Kasumi-1 (cell line): Measurements from ENCODE around the gene WNT7B.

Source experiments
- DNase-seq, 2 experiments: peaks; one replicate each; lab custom pipeline; 2025; lab: John Stamatoyannopoulos, UW

Gene WNT7B

GRCh38 chr22:45995405-45996101 is 18.6 kb upstream of the WNT7B start:
- DNase-seq: no peak

- peak; percentile 37 to 48 for DNase-seq
Observed at GRCh38 chr22:45994491-45995404, 17.8 kb upstream of the WNT7B start.

DNA sequence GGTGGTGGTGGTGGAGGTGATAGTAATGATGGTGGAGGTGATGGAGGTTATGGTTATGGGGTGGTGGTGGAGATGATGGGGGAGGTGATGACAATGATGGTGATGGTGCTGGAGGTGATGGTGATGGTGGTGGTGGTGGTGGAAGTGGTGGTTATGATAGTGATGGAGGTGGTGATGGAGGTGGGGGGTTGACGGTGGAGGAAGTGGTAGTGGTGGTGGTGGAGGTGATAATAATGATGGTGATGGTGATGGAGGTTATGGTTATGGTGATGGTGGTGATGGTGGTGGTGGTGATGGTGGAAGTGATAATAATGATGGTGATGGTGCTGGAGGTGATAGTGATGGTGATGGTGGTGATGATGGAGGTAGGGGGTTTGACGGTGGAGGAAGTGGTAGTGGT is 16.9 kb upstream of the WNT7B start:
- DNase-seq: no peak

DNA sequence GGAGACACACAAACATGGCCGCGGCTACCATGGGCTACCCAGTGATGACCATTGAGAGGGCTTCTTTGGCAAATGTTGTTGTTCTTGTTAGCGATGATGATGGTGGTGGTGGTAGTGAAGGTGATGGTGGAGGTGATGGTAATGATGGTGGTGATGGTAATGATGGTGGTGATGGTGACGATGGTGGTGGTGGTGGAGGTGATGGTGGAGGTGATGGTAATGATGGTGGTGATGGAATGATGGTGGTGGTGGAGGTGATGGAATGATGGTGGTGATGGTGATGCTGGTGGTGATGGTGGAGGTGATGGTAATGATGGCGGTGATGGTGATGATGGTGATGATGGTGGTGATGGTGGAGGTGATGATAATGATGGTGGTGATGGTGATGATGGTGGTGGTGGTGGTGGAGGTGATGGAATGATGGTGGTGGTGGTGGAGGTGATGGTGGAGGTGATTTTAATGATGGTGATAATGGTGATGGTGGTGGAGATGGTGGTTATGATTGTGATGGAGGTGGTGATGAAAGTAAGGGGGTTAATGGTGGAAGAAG is 16.3 kb upstream of the WNT7B start:
- no peak for DNase-seq

DNA sequence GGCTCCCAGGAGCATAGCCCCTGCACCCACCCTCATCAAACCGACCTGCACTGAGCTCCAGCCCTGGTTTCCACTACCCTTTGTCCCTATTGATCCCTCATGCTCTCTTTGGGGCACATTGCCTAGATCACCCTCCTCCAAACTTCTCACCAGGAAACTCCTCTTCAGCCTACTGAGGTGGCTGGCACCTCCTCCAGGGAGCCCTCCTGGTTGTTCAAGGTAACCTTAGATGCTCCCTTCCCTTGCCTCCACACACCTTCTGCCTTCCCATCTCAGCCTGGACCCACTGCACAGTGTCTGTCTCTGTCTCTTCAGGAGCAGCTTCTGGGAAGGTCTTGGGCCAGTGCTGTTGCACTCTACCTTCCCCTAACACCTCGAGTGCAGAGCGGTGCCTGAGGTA is 15.8 kb upstream of the WNT7B start:
- no peak for DNase-seq

DNA sequence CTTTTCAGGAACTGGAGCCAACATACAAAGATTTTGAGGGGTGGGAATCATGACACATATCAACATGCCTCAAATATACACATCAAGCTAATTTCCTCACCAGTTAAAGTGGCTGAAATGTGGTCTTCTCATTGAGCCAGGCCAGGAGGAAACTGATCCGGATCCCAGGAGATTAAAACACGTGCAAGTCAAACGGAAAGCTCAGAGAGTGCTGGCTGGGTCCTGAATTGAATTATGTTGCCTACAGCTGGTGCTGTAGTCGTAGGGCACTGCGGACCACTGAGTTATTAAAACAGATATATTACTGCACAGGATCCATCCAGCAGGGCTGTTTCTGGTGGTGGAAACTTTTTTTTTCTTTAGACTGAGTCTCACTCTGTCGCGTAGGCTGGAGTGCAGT is 14.1 kb upstream of the WNT7B start:
- no peak for DNase-seq

GRCh38 chr22:45987136-45987861 is 10.3 kb upstream of the WNT7B start:
- no peak for DNase-seq

DNA sequence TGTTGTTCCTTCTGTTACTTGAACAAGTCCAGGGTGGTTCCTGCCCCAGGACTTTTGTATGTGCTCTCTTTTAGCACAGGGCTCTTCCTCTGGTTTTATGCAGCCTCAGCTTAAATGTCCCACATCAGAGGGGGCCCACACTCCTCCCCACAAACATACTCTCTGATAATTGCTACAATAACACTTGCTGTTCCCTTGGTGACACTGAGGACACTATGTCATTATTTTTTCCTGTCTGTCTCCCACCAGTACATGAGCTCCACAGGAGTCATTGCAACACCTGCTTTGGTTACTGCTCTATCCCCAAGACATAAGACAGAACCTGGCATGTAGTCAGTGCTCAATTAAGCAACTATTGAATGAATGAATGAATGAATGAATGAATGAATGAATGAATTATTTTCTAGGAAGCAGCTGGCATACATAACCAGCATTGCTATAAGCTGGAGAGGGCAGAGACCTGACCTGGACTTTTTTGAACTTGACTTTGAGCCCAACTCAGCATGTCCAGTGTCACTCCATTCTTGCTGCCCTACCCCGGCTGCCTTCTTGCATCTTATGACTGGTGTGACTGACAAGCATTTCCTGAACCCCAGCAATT is 7.5 kb upstream of the WNT7B start:
- no peak for DNase-seq

DNA sequence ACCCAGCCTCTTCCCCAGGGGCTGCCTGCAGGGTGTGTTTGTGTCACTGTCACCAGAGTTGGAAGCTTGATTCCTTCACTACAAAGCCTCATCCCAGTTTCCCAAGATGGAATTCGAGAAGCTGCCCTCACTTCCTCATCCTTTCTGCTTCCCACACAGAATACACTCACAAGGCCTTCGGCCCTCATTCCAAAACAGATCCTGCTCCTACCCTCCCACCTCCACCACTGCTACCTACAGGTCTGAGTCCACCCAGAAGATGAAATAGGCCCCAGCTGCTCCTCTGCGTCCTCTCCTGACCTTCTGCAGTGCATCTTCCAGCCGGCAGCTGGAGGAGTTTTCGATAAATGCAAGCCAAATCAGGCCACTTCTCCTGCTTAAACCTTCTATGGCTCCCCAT is 6.8 kb upstream of the WNT7B start:
- no peak for DNase-seq

DNA sequence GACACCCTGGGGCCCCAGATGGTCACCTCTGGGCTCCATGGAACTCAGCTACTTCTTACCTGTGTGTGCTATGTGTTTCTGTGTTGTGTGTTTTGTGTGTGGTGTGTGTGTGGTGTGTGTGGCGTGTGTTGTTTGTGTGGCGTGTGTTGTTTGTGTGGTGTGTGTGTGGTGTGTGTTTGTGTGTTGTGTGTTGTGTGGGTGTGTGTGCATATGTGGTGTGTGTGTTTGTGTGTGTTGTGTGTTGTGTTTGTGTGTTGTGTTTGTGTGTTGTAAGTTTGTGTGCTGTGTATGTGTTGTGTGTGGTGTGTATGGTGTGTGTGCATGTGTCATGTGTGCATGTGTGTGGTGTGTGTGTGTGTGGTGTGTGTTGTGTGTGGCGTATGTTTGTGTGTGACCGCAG is 3.8 kb upstream of the WNT7B start:
- DNase-seq: no peak

DNA sequence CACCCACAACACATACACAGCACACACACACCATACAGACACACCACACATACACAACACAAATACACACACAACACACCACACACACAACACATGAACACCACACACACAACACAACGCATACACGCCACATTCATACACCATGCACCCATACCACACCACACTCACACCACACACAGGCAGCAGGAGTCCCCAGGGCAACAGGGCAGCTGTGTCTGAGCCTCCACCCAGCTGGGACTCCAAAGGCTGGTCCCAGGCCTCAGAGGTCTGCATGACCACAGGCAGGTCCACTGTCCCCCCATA is 3.3 kb upstream of the WNT7B start:
- no peak for DNase-seq

DNA sequence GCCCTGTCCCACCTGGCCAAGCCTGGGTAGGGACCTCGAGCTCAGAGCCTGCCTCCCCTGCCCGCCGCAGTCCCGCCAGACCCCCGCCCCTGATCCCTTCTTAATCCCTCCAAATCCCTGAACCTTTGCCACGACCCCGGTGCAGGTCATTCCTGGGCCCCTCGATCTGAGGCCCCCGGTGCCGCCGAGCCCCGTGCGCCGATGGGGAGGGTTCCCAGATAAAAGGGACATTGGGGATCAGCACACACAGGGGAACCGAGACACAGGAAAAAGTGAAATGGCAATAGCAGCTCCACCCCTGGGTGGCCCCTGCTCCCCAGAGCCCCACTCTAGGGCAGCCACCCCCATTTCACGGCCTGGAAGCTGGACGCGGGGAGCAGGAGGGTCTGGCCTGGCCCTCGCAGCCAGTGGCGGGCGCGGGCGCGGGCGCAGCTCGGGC is 1.3 kb upstream of the WNT7B start:
- DNase-seq: no peak

GRCh38 chr22:45977551-45978274 is 751 bp upstream of the WNT7B start:
- no peak for DNase-seq

GRCh38 chr22:45976254-45977002 is 534 bp downstream of the WNT7B start:
- no peak for DNase-seq

DNA sequence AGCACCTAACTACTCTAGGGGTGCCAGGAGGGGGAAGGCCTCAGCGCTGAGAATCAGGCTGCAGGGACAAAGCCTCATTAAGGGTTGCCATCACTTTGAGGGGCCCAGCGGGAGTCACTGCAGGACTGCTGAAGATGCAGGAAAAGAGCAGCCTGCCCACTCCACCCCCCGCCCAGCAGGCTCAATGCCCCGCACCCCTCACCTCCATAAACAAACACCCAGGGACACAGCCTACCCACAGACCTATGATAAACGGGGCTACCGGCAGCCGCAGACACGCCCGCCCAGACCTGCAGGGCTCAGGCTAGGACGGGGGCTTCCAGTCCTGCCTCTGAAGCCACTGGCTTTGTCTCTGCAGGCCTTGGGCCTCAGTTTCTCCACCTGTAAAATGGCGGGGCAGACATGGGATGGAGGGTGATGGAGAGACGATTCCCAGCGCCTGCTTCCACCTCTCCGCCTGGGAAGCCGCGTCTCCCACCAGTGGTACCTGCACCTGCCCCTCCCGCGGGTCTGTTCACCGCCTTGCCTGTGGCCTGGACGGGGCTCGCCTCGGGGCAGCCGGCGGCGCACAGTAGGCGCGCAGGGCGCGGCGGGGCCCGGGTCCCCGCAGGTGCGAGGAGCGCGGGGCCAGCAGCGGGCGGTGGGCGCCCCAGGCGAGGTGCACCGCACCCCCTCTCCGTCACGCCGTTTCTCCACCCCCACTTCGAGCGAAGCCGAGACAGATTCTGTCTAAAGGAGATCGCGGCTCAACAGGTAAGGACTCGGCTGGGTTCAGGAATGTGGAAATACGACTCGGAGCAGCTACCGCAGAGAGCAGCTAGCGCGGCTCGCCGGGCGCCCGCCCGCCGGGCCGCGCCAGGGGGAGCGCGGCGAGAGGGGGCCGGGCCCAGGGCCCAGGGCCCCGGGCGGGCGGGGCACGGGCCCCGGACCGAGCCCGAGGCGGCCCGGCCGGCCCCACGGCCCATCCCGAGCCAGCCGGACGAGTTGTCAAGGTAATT is 1.5 kb downstream of the WNT7B start:
- DNase-seq: no peak

GRCh38 chr22:45974498-45974897 is 2.5 kb downstream of the WNT7B start:
- no peak for DNase-seq

DNA sequence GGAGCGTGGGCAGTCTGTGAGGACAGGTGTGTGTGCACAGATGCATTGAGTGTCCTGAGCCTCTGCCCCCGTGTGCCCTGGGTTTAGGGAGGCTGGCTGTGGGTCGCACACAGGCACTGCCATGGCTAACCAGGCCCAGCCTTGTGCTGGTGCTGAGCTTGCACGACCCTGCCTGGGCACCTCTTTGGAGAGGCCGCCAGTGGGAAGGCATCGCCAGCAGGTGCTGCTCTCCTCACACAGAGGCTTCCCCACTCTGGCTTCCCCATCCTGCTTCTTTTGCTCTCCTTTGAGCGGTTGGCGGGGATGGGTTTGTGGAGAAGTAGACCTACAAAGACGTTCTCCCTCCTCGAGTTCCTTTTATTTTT is 4.1 kb downstream of the WNT7B start:
- DNase-seq: no peak

DNA sequence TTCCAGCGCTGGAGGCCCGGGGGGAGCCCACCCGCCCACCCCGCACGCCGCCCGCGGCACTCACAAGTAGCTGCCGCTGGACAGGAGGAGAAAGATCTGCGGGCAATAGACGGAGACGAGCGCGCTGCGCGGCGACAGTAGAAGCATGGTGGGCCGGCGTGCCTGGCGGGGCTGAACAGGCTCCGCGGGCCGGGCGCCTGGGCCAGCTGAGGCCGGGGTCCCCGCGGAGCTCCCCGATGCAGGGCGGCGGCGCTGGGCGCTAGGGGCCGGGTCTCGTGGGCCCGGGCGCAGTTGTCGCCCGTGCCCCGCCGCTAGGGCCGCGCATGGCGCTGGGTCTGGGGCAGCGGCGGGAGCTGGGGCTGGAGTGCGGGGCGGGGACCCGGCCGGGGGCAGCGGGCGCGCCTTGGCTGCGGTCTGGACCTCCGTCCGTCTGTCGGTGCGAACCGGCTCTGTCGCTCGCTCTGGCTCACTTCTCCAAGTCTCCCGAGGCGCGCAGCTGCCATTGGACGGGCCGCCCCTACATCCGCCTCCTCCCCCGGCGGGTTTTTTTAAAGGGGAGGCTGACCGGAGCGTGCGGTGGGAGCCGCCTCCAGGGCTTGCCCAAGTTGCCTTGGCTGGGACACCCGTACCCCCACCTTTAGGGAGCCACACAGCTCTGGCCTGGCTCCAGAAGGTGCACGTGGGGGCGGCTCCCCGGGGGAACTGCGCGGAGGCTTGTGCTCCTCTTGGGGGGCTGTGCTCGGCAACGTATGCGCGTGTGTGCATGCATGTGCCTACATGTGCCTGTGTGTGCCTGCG is 4.7 kb downstream of the WNT7B start:
- no peak for DNase-seq
